Right lobe of liver (tissue), 6 donors: ENCODE results near the gene FTL. TPM values are rescaled to one million over a fixed set of nuclear protein-coding genes. Genes with fewer than 3 reads are reported as not detected.

Experiments
- ATAC-seq, 4 donors: fragments of 200-7000 bp; cut with Tn5 transposase; one replicate each; pipeline ENCODE4 v1.9.1; 2020; ENCODE audit warnings: mild to moderate bottlenecking in 4 of 4, moderate library complexity in 4 of 4
- DNase-seq, 3 donors: peaks; one replicate each; pipeline ENCODE4 v3.0.0-alpha.2; 2020
- H3K27ac ChIP-seq, 3 donors: fragments of 200-600 bp; one replicate each; pipeline ENCODE4 v1.8.0; 2022
- H3K27me3 ChIP-seq, 2 donors: fragments of 200-600 bp; one replicate each; pipeline ENCODE4 v1.8.0; 2022
- H3K36me3 ChIP-seq, 4 donors: fragments of 200-600 bp; sonication (generic) in 1 of 4; one replicate each; pipeline versions ENCODE4 v1.5.1 to v1.8.0; 2017 to 2022; ENCODE audit warnings: control low read depth in 1 of 4
- H3K4me1 ChIP-seq, 4 donors: fragments of 200-600 bp; sonication (generic) in 1 of 4; one replicate each; pipeline versions ENCODE4 v1.5.1 to v1.8.0; 2017 to 2022; ENCODE audit warnings: control low read depth in 1 of 4
- H3K4me3 ChIP-seq, 3 donors: fragments of 200-600 bp; one replicate each; pipeline ENCODE4 v1.8.0; 2022
- H3K9me3 ChIP-seq, 4 donors: fragments of 200-600 bp; sonication (generic) in 1 of 4; one replicate each; pipeline versions ENCODE4 v1.5.1 to v1.8.0; 2017 to 2022; ENCODE audit warnings: control low read depth in 1 of 4
- CTCF ChIP-seq, 4 donors: fragments of 200-600 bp in 3 of 4; fragments of 450-650 bp in 1 of 4; IDR thresholded peaks; one replicate each; pipeline versions ENCODE4 v1.5.1 to v1.8.0; 2016 to 2022; ENCODE audit warnings: antibody characterized with exemption in 4 of 4, mild to moderate bottlenecking in 2 of 4
- POLR2A ChIP-seq: fragments of 450-650 bp; IDR thresholded peaks from one replicate; pipeline ENCODE4 v1.6.1; 2017; ENCODE audit warnings: antibody characterized with exemption, mild to moderate bottlenecking
- WGBS: methylation state at CpG from one replicate; pipeline ENCODE4 v1.1.6; 2018; ENCODE audit warnings: low coverage, low lambda C conversion rate; ENCODE audit not compliant: insufficient coverage; ENCODE audit errors: missing lambda C conversion rate; 5-methylcytosine and 5-hydroxymethylcytosine counted together
- intact Hi-C, 2 donors: fragments of 100-400 bp; cut with DNase I; formaldehyde crosslinking; loops; one replicate each; pipeline versions ENCODE4 v1.11.2 to v1.14.1; 2022
- total RNA-seq, 6 experiments: library from RNA; depleted of rRNA in 2 of 6; stranded (reverse); fragments of >200 nt in 2 of 6; fragmentation: NEBNext Ultra II Directional in 3 of 6; extraction: Animal tissue kit (Norgen Biotek cat#: 25700) in 3 of 6; gene quantifications; one replicate each; pipeline versions ENCODE4 v1.1.0 to v1.2.4, GENCODE V29; 2016 to 2023
- donor health status: DM: no; HTN: yes; CAD: no.
- donor health status: DM: no; HTN: no; CAD: no.
- donor health status: DM: no; HTN: no; CAD: no.
- donor health status: DM: no; HTN: yes; CAD: no.
- donor health status: DM: no; HTN: yes; CAD: no.

Gene FTL
- total RNA-seq, 6 experiments from 2014 or later, result 5,005 to 19,229 (median 10,447) TPM

DNA sequence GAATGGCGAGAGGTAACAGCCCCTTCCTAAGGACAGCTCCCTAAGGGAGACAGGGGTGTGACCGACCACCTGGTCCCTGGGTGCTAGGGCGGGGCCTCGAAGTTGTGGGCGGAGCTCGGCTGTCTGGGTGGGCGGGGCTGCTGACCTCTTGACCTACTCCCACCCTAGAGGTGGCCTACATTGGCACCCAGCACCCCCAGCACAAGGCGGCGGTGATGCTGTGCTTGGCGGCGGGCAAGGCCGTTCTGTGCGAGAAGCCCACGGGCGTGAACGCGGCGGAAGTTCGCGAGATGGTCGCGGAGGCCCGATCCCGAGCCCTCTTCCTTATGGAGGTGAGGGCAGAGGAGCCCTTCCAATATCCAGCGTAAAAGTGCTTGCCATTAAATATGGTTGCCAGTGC lies 29.2 kb upstream of the FTL start:
- Histone ChIP-seq H3K27ac (no peak overlapping the region), H3K4me3 (no peak overlapping the region), H3K36me3 (no peaks in the 10 kb centered on the region), H3K4me1 (peaks cover 0 to 8% (median 0%) of the 10 kb centered on the region in 4 donors), H3K27me3 (no peaks in the 10 kb centered on the region), H3K9me3 (no peaks in the 10 kb centered on the region)
- WGBS, result 98% methylated on average over 8 of the region's 25 CpGs
- TF ChIP-seq CTCF (IDR thresholded peaks at IDR 0.05) (no peak), POLR2A (no peak)
- DNase-seq, result no peak
- ATAC-seq, result peak in 1 of 4 donors; percentile 11
- intact Hi-C loops, result no loop called here

GRCh38 chr19:48938256-48938655 lies 26.9 kb upstream of the FTL start:
- DNase-seq (no peak), ATAC-seq (no peak)
- no peak for TF ChIP-seq CTCF (IDR thresholded peaks at IDR 0.05)
- TF ChIP-seq POLR2A, result no peak
- Histone ChIP-seq H3K9me3 (no peaks in the 10 kb centered on the region), H3K4me3 (no peak overlapping the region), H3K36me3 (no peaks in the 10 kb centered on the region), H3K27me3 (no peaks in the 10 kb centered on the region), H3K4me1 (peaks cover 0 to 6% (median 0%) of the 10 kb centered on the region in 4 donors), H3K27ac (no peak overlapping the region)
- intact Hi-C loops, result no loop called here
- WGBS, result 84% methylated on average over 6 of the region's 7 CpGs

DNA sequence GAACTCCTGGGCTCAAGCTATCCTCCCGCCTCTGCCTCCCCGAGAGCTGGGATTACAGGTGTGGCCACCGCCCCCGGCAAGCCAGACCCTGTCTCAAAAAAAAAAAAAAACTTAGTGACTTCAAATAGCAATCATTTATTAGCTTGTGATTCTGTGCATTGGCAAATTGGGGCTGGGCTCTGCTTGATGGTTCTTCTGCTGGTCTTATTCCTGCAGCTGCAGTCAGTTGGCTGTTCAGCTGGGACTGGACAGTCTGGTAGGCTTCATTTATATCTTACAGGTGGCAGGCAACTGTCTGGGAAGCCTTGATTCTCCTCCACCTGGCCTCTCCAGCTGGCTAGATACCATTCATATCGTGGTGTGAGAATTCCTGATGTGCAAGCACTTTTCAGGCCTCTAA lies 24.2 kb upstream of the FTL start:
- intact Hi-C loops, result no loop called here
- H3K27ac ChIP-seq, result no peak overlapping the region
- no peaks in the 10 kb centered on the region for H3K36me3 ChIP-seq
- no peak for TF ChIP-seq CTCF (IDR thresholded peaks at IDR 0.05)
- TF ChIP-seq POLR2A, result no peak
- no peaks in the 10 kb centered on the region for H3K9me3 ChIP-seq
- no peak for DNase-seq
- H3K4me1 ChIP-seq, result no peaks in the 10 kb centered on the region
- no peak overlapping the region for H3K4me3 ChIP-seq
- H3K27me3 ChIP-seq, result no peaks in the 10 kb centered on the region
- 83% methylated on average over 2 of the region's 5 CpGs for WGBS
- no peak for ATAC-seq

DNA sequence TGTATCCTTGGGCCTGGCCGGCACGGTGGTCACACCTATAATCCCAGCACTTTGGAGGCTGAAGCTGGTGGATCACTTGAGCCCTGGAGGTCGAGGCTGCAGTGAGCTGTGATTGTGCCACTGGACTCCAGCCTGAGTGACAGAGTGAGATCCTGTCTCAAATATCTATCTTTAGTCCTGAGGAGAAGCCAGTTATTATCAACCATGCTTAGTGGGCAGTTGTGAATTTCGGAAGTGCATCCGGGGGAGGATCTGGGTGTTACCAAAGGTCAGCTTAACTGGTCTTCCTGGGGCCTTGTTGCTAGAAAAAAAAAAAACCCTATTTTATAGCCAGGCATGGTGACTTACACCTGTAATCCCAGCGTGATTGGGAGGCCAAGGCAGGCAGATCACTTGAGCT lies 22.0 kb upstream of the FTL start:
- ATAC-seq (peak in 1 of 4 donors; percentile 38), DNase-seq (no peak)
- Histone ChIP-seq H3K4me1 (no peaks in the 10 kb centered on the region), H3K27me3 (no peaks in the 10 kb centered on the region), H3K9me3 (no peaks in the 10 kb centered on the region), H3K27ac (no peak overlapping the region), H3K36me3 (no peaks in the 10 kb centered on the region), H3K4me3 (no peak overlapping the region)
- 73% methylated on average over 6 of the region's 6 CpGs for WGBS
- TF ChIP-seq POLR2A (no peak), CTCF (IDR thresholded peaks at IDR 0.05) (no peak)
- intact Hi-C loops, result no loop called here

- Histone ChIP-seq H3K27ac (no peak overlapping the region), H3K9me3 (no peaks in the 10 kb centered on the region), H3K36me3 (no peaks in the 10 kb centered on the region), H3K4me1 (no peaks in the 10 kb centered on the region), H3K4me3 (no peak overlapping the region), H3K27me3 (no peaks in the 10 kb centered on the region)
- TF ChIP-seq CTCF (IDR thresholded peaks at IDR 0.05), result no peak
- TF ChIP-seq POLR2A, result no peak
- 63% methylated on average over 4 of the region's 5 CpGs for WGBS
- no peak for ATAC-seq
- DNase-seq, result no peak
- intact Hi-C loops, result no loop called here
Measured at GRCh38 chr19:48945415-48945814, 19.7 kb upstream of the FTL start.
